ENCODE data around the gene UMODL1.
"Not testable (repeated sequence)": the region's sequence is repeated elsewhere in the genome, so short reads cannot be mapped to it uniquely, and the experiment has no call there.

UMODL1 gene

DNA sequence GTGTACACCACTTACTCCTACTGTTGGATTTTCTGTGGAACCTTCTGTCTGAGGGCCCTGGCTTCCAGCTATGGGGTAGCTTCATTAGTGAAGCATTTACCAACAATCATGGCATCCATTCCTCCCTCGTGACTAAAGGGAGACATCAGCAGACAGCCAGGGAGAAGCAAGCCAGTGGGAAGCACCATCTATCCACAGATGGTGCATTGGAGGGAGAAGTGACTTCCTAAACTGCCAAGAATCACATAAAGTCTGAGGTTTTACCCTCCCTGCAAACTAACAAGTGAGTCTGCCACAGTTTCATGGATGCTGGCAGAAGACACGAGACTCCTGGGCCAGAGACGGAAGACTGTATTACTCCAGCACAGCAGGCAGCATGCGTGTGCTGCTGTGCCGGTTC, 31.4 kb downstream of the UMODL1 start:
- no peak for FAIRE-seq

DNA sequence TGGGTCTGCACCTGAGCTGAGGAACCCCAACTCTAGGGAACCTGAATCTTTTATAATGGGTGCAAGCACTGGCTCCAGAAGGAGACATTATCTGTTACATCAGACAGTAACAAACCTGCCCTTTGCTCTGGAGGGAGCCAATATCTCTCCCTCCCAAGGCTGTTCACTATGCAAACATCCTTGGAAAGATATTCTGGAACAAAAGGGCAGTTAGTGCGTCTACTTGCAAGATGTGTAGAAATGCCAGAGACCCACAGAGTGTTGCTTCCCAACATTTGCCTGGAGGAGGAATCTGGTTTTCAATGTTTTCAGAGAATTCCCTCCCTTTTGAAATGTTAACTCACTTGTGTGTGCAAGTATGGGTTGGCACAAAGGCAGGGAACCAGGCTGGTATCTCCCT, 31.9 kb downstream of the UMODL1 start:
- FAIRE-seq: no peak

DNA sequence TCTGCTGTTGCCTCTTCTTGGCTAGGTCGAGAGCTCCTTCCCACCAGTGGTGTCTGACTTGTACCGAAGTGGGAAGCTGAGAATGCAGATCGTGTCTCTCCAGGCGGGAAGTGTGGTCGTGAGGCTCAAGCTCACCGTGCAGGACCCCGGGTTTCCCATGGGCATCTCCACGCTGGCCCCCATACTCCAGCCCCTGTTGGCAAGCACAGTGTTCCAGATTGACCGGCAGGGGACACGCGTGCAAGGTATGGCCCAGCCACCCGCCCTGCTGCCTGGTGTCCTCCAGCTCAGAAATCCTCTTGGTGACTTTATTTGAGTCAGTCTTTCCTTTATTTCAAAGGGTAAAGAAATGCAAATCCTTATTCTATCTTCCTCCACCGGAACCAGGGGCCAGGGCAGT, 32.7 kb downstream of the UMODL1 start:
- FAIRE-seq: no peak

DNA sequence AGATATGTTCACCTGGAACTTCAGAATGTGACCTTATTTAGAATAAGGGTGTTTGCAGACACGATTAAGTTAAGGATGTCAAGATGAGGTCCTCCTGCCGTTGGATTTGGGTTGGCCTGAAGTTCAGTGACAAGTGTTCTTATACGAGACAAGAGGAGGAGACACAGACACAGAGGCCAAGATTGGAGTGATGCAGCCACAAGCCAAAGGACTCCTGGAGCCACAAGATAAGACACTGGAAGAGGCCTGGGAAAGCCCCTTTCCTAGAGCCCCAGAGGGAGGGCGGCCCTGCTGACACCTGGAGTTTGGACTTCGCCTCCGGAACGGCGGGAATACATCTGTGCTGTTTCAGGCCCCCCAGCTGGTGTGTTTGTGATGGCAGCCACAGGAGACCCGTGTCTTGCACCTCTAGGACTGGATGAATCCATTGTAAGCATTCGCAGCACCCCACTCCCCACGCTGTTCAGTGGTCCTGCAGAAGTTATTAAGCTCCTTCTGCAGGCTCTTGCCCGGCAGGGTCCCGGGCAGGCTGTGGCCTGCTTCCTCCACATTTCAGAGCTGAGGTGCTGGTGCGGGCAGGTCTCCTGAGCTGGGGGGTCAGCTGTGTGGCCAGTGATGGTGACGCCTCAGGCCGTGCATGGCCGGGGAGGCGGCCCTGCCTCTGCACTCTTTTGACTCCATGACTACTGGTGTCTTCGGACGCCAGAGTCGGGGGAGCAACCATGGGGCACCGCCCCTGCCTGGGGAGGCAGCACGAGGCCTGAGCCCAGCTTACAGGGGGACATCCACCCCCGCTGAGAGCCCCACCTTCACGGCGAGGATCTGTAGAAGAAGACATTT, 34.6 kb downstream of the UMODL1 start:
- FAIRE-seq: no peak

DNA sequence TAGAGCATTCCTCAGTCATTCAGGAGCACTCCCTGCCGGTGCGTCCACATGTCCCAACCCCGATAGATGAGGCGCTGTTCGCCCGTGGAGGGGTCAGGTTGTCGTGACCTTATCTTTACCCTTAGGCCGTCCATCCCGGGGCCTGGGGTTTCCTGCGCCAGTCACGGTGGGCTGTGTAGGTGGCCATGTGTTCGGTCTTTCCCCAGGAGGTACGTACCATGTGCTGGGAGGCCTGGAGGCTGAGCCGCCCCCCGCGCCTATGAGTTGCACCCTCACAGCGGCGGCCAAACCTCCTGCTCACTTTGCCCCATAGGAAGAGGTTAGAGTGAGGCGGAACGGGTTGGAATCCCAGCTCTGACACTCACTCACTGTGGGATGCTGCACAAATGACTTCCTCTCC, 35.3 kb downstream of the UMODL1 start:
- no peak for FAIRE-seq

DNA sequence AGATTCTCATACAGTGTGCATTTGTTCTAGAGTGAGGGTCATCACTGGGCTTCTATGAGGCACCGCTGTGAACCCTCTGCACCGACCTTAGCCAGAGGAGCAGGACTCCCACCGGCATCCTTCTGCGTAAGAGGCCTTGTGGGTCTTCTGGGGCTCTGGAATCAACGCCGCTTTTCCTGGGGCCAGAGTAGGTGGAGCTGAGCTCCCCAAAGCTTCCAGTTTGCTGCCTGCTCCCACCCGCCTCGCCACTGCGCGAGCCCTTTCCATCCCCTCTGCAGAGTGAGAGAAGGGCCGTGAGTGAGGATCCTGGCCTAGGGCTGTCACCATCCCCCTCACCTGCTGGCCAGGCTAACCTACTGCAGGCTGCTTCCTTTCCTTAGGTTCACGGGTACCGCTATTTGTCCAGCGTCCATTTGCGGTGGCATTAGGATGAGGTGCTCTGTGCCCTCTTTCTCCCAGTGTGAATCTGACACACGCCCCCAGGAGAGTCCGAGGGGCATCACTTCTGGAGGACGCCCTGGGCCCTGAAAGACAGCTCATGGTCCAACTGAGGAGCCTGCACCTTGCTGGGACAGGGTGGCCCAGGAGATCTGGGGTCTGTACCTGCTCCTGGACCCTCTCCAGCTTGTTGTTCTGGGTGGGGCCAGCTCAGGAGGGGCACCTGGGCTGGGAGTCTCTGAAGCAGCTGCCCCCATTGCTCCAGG, 36.2 kb downstream of the UMODL1 start:
- FAIRE-seq: no peak

DNA sequence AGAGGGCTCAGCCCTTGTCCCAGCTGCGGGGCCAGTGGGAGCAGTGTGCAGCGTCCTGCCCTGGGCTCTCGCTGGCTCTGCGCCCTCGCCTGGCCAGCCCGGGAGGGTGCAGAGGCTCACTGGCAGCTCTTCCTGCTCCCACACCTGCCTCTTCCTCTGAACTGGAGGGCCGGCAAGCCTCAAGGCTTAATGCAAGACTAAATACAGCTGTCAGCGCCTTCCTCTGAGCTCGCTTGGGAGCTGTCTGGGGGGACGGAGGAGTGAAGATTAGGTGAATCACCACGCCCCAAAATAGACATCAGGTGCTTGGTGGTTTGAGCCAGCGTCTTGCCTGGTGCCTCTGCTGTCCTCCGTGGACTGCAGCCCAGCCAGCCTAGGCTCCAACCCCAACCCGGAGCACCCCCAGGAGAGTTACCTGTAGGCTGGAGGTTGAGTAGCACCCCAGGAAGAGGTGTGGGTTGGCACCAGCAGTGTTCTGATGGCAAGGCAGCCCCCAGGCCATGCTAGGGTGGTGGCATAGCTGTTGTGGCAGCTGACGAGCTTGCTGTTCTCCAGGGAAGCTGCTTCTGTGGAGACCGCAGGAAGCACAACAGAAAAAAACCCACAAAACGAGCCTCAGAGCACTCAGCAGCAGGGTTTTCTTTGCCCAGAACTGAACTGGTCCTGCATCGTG, 36.9 kb downstream of the UMODL1 start:
- FAIRE-seq: no peak

DNA sequence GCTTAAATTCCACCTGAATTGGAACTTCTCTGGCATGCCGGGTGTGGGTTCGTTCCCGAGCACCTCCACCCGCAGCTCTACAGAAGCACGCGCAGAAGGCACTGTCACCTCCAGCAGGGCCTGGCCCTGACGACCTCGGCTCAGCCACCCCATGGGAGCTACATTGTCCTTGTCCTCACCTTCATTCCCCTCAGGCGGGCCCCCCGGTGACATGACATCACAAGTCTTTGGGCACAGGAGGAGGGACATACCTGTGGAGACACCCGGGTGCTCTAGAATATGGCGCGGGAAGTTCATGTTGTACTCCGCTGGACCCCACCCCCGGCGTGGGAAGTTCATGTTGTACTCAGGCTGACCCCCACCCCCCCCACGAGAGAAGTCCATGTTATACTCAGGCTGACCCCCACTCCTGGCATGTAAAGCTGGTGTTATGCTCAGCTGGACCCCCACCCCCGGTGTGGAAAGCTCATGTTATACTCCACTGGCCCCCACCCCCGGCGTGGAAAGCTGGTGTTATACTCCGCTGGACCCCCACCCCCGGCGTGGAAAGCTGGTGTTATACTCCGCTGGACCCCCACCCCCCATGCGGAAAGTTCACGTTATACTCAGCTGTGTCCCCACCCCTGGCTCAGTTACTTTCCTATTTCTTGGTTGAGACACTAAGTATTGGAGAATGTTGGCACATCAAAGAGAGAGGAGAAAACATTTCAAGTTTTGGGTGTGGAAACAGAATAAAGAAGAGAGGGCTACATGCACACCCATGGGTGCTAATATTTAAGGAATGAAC, 37.6 kb downstream of the UMODL1 start:
- no peak for FAIRE-seq

DNA sequence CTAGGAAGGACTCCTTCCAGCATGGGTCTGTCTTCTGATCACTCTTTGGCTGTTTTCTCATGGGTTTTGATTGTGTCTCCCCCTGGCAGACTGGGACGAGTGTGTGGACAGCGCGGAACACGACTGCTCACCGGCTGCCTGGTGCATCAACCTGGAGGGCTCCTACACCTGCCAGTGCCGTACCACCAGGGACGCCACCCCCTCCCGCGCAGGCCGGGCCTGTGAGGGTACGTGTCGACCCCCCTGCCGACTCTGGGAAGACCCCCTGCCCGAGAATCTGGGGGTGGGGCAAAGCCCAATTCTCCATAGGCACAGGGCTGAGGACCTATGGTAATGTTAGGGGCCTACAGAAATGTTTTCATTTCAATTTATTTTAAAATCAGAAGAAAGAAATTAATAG, 38.4 kb downstream of the UMODL1 start:
- FAIRE-seq: no peak

DNA sequence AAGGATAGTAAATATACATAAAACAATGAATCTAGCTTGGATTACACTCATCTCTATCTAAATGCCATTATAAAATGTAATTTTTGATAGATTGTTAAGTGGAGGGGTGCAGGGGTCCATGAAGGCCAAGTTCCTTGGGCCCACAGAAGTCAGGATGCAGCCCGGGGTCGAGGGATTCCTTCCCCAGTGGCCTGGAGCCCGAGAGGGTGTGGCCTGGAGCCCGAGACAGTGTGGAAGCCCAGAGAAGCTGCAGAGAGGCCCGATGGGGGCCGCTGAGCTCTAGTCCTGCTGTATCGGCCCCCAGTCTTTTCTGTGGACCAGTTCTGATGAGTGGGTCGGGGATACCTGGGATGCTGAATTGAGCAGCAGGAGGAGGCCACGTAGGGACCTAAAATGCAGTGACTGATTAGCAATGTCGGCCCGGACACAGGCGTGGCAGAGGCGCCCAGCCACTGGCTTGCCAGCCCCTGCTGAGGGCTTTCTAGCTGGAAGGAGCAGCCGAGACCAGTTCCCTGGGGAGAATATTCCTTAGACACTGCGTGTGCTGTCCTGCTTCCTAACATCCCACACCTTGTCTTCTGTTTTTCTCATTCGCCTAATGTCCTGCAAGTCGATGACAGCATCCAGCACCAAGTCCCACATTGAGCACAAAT, 38.9 kb downstream of the UMODL1 start:
- no peak for FAIRE-seq

DNA sequence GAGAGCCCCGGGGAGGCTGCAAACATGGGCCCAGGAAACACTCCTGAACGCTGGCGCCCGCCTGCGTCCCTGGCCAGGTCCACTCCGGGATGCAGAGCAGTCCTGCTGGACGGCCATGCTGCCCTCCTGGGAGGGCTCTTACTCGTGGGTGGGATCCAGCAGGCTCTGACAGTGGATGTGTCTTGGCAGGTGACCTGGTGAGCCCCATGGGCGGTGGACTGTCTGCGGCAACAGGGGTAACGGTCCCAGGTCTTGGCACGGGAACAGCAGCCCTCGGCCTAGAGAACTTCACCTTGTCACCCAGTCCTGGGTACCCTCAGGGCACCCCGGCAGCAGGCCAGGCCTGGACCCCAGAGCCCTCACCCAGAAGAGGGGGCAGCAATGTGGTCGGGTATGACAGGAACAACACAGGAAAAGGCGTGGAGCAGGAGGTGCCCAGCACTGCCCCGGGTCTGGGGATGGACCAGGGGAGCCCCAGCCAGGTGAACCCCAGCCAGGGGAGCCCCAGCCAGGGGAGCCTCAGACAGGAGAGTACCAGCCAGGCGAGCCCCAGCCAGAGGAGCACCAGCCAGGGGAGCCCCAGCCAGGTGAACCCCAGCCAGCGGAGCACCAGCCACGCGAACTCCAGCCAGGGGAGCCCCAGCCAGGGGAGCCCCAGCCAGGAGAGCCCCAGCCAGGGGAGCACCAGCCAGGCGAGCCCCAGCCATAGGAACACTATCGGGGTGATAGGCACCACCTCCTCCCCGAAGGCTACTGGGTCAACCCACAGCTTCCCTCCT, 39.8 kb downstream of the UMODL1 start:
- no peak for FAIRE-seq

DNA sequence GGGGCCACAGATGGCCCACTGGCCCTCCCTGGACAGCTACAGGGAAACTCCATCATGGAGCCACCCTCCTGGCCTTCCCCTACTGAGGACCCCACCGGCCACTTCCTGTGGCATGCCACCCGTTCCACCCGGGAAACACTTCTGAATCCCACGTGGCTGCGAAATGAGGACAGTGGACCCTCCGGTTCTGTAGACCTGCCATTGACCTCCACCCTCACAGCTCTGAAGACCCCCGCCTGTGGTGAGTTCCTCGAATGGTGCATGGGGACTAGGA, 40.3 kb downstream of the UMODL1 start:
- FAIRE-seq: no peak

DNA sequence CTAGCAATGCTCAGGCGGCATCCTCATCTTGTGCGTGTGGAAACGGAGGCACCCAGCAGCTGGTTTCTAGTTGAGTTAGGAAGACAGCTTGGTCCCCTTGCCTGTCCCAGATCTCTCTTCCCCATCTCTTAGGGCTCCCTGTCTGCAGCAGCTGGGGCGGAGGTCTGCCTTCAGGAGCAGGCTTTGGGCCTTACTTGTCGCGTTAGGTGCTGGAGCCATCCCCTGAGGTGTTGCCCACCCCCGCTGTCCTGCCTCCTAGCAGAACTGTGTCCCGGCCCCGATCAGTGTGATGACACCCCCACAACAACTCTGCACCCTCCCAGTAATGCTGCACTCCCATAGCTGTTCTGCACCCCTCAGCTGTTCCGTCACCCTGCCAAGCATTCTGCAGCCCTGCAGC, 40.7 kb downstream of the UMODL1 start:
- FAIRE-seq: no peak

DNA sequence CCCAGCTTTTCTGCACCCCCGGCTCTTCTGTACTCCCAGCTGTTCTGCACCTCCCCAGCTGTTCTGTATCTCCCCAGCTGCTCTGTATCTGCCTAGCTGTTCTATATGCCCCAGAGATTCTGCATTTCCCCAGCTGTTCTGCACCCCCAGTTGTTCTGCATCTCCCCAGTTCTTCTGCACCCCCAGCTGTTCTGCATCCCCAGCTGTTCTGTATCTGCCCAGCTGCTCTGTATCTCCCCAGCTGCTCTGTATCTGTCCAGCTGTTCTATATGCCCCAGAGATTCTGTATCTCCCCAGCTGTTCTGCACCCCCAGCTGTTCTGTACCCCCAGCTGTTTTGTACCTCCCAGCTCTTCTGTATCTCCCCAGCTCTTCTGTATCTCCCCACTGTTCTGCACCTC, 41.1 kb downstream of the UMODL1 start:
- no peak for FAIRE-seq

DNA sequence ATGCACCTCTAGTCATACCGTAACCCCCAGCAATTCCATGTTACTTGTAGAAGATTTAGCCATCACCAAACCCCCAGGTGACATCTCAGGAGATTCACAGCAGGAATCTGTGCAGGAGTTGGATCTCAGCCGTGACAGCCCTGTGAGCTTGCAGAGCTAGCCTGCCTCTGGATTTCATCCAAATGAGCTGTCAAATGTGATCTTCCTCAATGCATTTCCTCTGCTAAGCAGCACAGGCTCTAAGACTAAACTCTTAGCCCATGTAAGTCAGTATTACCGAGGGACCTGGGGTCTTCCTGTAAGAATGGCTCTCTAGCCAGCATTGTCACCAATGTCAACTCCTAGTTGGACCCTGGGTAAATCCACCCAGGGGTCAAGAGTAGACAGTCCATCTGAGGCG, 41.7 kb downstream of the UMODL1 start:
- no peak for FAIRE-seq

DNA sequence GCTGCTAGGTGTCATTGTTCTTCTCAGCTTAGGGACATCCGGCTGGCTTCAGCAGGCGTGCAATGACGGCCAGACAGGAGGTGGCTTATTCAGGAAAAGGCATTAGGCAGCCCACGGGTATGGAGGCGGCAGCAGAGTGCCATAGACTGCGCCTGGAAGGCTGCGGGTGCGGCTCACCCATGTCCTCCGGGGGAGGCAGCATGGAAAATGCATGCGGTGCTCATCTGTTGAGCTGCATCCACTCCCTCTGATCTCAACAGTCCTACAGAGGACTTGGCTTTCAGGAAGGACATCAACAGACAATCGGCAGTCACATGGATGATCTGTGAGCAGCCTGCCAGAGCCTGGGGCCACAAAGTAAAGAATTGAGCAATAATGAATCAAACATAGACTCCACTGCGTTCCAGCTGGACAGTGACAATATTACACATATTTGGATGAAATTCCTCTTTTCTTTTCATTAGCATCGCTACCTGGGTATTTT, 42.9 kb downstream of the UMODL1 start:
- FAIRE-seq: no peak

DNA sequence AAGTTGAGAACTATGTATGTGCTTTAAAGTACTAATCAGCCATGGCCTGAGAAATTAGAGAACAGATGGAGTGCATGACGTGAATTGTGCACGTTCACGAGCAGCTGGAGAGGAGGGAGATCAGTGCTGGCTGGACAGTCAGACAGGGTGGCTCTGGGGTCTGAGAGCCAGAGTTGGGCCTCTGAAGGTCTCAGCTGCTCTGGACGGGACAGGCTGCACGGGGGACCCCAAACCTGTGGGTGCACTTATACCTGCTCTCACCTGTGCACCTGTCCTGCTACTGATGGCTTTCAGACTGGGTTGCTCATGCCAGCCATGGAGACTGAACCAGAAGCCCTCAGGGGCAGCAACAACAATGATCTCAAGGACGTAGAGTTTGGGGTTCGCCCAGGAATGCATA, 43.5 kb downstream of the UMODL1 start:
- FAIRE-seq: no peak

DNA sequence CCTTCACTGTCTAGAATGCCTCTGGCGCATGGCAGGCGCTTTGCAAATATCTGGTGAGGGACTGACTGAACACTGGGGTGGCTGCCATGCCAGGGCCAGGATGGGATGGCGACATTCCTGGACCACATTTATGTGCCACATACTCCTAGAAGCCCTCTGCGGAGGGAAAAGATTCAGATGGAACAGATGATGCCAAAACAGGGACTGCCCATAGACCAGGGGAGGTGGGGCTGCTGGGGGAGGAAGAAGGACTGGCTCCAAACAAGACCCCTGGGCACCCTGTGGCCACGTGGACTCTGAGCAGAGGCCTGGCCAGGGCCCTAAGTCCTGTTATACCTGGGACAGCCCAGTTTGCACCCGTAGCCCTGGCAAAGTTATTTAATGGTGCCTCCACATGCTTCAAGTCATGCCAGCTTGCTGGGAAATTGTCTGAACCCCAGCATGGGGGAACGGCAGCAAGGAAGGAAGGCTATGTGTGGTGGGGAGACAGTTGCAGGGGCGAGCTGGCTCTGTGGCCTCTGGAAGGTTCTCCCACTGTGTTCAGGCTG, 44.1 kb downstream of the UMODL1 start:
- FAIRE-seq: no peak

DNA sequence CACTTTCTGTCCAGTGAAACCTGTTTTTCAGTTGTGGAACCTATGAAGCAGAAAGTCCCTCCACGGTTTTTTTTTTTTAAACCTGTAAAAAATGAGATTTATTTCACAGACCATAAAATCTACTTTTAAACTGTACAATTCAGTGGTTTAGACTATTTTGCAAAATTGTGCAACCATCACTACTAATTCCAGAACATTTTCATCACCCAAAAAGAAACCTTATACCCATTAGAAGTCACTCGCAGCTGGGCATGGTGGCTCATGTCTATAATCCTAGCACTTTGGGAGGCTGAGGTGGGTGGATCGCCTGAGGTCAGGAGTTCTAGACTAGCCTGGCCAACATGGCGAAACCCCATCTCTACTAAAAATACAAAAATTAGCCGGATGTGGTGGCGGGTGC, 45.4 kb downstream of the UMODL1 start:
- FAIRE-seq: not testable (repeated sequence)

DNA sequence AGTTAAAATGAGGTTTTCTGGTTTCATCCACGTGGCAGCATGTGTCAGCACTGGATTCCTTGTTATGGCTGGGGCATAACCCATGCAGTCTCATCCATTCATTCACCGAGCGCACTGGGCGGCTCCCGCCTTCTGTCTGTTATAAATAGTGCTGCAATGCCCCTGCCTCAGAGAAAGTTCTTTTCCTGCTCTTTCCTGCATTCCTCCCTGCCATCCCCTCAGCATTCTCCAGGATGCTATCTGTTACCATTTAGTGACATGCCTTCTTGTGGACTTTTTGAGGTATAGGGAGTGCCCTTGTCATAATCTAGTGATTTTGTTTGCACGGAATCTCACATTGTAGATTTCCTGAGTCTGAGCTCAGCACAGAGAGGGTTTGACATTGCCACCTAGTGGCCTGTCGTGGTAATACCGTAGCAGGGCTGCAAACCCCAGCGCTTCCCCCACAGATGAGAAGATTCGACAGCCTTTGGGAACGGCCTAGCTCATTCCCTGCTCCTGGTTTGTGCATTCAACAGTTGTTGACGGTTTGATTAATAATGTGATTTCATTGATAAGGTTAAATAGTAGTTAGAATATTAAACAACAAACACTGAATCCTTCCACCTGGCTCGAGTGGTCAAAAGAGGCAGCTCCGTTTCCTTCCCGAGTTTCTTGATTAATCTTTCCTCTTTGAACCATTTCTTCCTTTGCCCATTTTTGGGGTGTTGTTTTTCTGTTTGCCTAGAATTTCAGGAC, 46.3 kb downstream of the UMODL1 start:
- no peak for FAIRE-seq

Measured in endometrium (tissue), 2 donors.